Natural killer cell (primary cell): ENCODE results near the gene PORCN. TPM values are rescaled to one million over a fixed set of nuclear protein-coding genes. Genes with fewer than 3 reads are reported as not detected.
"Not testable (repeated sequence)": the region's sequence is repeated elsewhere in the genome, so short reads cannot be mapped to it uniquely, and the experiment has no call there.

Experiments
- ATAC-seq, 3 donors: fragments of 150-1000 bp in 2 of 3; fragments of 200-7000 bp in 1 of 3; cut with Tn5 transposase; 1 replicate in 1 of 3; 2 replicates in 2 of 3; pipeline ENCODE4 v1.10.0; 2021; ENCODE audit warnings: mild to moderate bottlenecking in 2 of 3, moderate library complexity in 2 of 3
- DNase-seq, 2 donors: peaks; one replicate each; pipeline versions ENCODE4 v3.0.0 to v3.0.0-alpha.2; 2013 to 2021; ENCODE audit warnings: mixed read lengths in 1 of 2
- H3K27ac ChIP-seq: one replicate; pipeline ENCODE4 v1.5.1; 2013; ENCODE audit warnings: mild to moderate bottlenecking, low read length
- H3K27me3 ChIP-seq: one replicate; pipeline ENCODE4 v1.6.1; 2013; ENCODE audit warnings: low read length; ENCODE audit not compliant: control insufficient read depth, insufficient read depth
- H3K36me3 ChIP-seq: one replicate; pipeline ENCODE4 v1.6.1; 2013; ENCODE audit warnings: low read length; ENCODE audit not compliant: control insufficient read depth, insufficient read depth
- H3K4me1 ChIP-seq: one replicate; pipeline ENCODE4 v1.6.1; 2013; ENCODE audit warnings: low read length; ENCODE audit not compliant: control insufficient read depth, insufficient read depth
- H3K4me3 ChIP-seq: one replicate; pipeline ENCODE4 v1.5.1; 2013; ENCODE audit warnings: low read length
- H3K9me3 ChIP-seq: one replicate; pipeline ENCODE4 v1.6.1; 2013; ENCODE audit warnings: low read length; ENCODE audit not compliant: control insufficient read depth, insufficient read depth
- H3K27ac Mint-ChIP-seq, 2 donors: one replicate each; pipeline ENCODE4 v1.8.0; 2022; ENCODE audit warnings: mild to moderate bottlenecking in 2 of 2, mixed read lengths in 2 of 2, moderate library complexity in 1 of 2
- H3K27me3 Mint-ChIP-seq, 2 donors: one replicate each; pipeline ENCODE4 v1.8.0; 2022; ENCODE audit warnings: low read depth in 2 of 2, mixed read lengths in 2 of 2
- H3K36me3 Mint-ChIP-seq: one replicate; pipeline ENCODE4 v1.8.0; 2022; ENCODE audit warnings: mixed read lengths
- H3K4me1 Mint-ChIP-seq, 2 donors: one replicate each; pipeline ENCODE4 v1.8.0; 2022; ENCODE audit warnings: mixed read lengths in 2 of 2
- H3K4me3 Mint-ChIP-seq: one replicate; pipeline ENCODE4 v1.8.0; 2022; ENCODE audit warnings: mild to moderate bottlenecking, moderate library complexity, mixed read lengths
- H3K9me3 Mint-ChIP-seq, 2 donors: one replicate each; pipeline ENCODE4 v1.8.0; 2022; ENCODE audit warnings: mixed read lengths in 2 of 2
- WGBS: methylation state at CpG from one replicate; pipeline ENCODE4 v1.1.7; 2013; ENCODE audit warnings: missing lambda C conversion rate; ENCODE audit not compliant: insufficient coverage; 5-methylcytosine and 5-hydroxymethylcytosine counted together
- intact Hi-C: fragments of 100-400 bp; cut with micrococcal nuclease; formaldehyde crosslinking; loops from one replicate; pipeline ENCODE4 v1.14.2; 2022
- total RNA-seq, 4 donors: library from RNA; stranded (reverse); fragments of 120-200 nt in 1 of 4; gene quantifications; one replicate each; pipeline versions ENCODE4 v1.2.3 to v1.2.4, GENCODE V29; 2013 to 2022
- TF ChIP-seq, protein P1 (sequence below): fragments of 200-600 bp; IDR thresholded peaks from one replicate; pipeline ENCODE4 v1.8.0; 2022; ENCODE audit warnings: antibody characterized with exemption

Gene PORCN
- total RNA-seq, 3 donors from 2014 or later (not counting 1 experiment from before 2014, with no cell fraction given) = 29.6 to 33.1 (median 31.1) TPM

DNA sequence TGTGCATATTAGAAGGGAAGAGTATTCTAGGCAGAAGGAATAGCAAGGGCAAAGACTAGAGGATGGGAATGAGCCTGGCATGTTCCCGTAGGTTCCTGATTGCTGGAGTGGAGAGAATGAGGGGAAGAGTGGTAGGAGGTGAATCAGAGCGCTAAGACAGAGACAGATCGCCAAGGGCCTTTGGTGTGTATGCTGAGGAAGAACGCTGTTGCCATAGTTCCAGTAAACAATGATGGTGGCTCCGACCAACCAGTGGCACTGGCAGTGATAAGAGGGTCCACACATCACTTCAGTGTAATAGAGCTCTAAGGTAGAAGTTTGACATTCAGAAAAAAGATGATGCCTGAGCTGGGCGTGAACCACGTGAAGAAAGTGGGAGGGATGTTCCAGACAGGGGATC lies 31.7 kb downstream of the PORCN start:
- H3K9me3 ChIP-seq = no peaks in the 10 kb centered on the region
- peaks cover 11% of the 10 kb centered on the region for H3K36me3 ChIP-seq
- ATAC-seq (no peak), DNase-seq (peak in 1 of 2 donors; percentile 38)
- H3K27me3 ChIP-seq = no peaks in the 10 kb centered on the region
- Mint-ChIP-seq H3K9me3 (no peaks in the 10 kb centered on the region), H3K4me1 (peaks cover 17 to 22% of the 10 kb centered on the region in 2 donors), H3K27me3 (no peaks in the 10 kb centered on the region), H3K36me3 (no peaks in the 10 kb centered on the region), H3K27ac (peak overlapping the region; percentile 77 to 94), H3K4me3 (peak overlapping the region; percentile 80)
- TF ChIP-seq, protein P1, sequence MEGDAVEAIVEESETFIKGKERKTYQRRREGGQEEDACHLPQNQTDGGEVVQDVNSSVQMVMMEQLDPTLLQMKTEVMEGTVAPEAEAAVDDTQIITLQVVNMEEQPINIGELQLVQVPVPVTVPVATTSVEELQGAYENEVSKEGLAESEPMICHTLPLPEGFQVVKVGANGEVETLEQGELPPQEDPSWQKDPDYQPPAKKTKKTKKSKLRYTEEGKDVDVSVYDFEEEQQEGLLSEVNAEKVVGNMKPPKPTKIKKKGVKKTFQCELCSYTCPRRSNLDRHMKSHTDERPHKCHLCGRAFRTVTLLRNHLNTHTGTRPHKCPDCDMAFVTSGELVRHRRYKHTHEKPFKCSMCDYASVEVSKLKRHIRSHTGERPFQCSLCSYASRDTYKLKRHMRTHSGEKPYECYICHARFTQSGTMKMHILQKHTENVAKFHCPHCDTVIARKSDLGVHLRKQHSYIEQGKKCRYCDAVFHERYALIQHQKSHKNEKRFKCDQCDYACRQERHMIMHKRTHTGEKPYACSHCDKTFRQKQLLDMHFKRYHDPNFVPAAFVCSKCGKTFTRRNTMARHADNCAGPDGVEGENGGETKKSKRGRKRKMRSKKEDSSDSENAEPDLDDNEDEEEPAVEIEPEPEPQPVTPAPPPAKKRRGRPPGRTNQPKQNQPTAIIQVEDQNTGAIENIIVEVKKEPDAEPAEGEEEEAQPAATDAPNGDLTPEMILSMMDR = no peak
- H3K27ac ChIP-seq = peak overlapping the region; percentile 100
- peaks cover 21% of the 10 kb centered on the region for H3K4me1 ChIP-seq
- WGBS = 83% methylated on average over 7 of the region's 7 CpGs
- H3K4me3 ChIP-seq = peak overlapping the region; percentile 92
- intact Hi-C loops = no loop called here

DNA sequence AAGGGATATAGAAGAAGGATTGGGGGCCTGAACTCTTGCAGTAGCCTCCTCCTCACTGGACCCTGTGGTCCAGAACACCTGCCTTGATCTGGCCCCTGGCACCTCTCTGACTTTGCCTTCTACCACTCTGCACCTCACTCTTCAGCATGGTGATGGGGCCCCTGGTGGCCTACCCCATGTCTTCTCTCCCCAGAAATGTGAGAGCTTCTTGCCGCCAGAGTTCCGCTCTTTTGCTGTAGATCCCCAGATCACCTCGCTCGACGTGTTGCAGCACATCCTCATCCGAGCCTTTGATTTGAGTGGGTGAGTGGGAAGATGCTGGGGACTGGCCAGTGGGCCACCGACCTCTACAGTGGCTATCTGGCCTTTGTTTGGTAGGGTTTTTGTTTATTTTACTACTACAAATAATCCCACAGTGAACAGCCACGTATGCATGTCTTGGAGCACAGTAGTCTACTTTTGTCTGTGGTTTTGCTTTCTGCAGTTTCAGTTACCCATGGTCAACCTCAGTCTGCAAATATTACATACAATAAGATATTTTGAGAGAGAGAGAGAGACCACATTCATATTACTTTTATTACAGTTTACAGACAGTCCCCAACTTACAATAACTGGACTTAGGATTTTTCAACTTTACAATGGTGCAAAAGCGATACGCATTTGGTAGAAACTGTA lies 32.5 kb downstream of the PORCN start:
- Histone ChIP-seq H3K4me1 (peaks cover 21% of the 10 kb centered on the region), H3K36me3 (peaks cover 13% of the 10 kb centered on the region), H3K4me3 (no peak overlapping the region), H3K27me3 (no peaks in the 10 kb centered on the region), H3K9me3 (no peaks in the 10 kb centered on the region), H3K27ac (peak overlapping the region; percentile 100)
- H3K9me3 Mint-ChIP-seq = no peaks in the 10 kb centered on the region
- H3K36me3 Mint-ChIP-seq = no peaks in the 10 kb centered on the region
- TF ChIP-seq, protein P1 = no peak
- no peaks in the 10 kb centered on the region for H3K27me3 Mint-ChIP-seq
- peaks cover 17 to 19% of the 10 kb centered on the region in 2 donors for H3K4me1 Mint-ChIP-seq
- WGBS = 73% methylated on average over 6 of the region's 10 CpGs
- ATAC-seq (no peak), DNase-seq (peak; percentile 16 to 35)
- peak overlapping the region; percentile 80 for H3K4me3 Mint-ChIP-seq
- intact Hi-C loops = no loop called here
- peak overlapping the region; percentile 77 to 94 for H3K27ac Mint-ChIP-seq

DNA sequence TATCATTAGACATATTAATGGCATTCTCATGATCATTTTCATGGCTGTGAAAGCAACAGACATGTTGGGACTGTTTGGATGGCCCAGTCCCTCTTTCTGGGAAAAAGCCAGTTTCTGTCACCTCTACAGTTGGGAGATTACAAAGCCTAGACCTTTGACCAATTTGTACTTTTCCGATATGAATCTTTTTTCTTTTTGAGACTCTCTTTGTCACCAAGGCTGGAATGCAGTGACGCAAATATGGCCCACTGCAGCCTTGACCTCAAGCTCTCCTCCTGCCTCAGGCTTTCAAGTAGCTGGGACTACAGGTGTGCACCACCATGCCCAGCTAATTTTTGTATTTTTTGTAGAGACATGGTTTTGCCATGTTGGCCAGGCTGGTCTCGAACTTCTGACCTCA lies 40.1 kb downstream of the PORCN start:
- no peak overlapping the region for H3K27ac Mint-ChIP-seq
- H3K4me3 Mint-ChIP-seq = no peak overlapping the region
- no peaks in the 10 kb centered on the region for H3K9me3 ChIP-seq
- H3K36me3 Mint-ChIP-seq = no peaks in the 10 kb centered on the region
- WGBS = 91% methylated on average over 3 of the region's 3 CpGs
- no peak for DNase-seq
- peaks cover 19% of the 10 kb centered on the region for H3K36me3 ChIP-seq
- H3K27me3 ChIP-seq = no peaks in the 10 kb centered on the region
- intact Hi-C loops = no loop called here
- H3K4me1 ChIP-seq = no peaks in the 10 kb centered on the region
- no peak for ATAC-seq
- no peaks in the 10 kb centered on the region for H3K4me1 Mint-ChIP-seq
- TF ChIP-seq, protein P1 = no peak
- no peaks in the 10 kb centered on the region for H3K27me3 Mint-ChIP-seq
- no peak overlapping the region for H3K4me3 ChIP-seq
- no peaks in the 10 kb centered on the region for H3K9me3 Mint-ChIP-seq
- no peak overlapping the region for H3K27ac ChIP-seq

DNA sequence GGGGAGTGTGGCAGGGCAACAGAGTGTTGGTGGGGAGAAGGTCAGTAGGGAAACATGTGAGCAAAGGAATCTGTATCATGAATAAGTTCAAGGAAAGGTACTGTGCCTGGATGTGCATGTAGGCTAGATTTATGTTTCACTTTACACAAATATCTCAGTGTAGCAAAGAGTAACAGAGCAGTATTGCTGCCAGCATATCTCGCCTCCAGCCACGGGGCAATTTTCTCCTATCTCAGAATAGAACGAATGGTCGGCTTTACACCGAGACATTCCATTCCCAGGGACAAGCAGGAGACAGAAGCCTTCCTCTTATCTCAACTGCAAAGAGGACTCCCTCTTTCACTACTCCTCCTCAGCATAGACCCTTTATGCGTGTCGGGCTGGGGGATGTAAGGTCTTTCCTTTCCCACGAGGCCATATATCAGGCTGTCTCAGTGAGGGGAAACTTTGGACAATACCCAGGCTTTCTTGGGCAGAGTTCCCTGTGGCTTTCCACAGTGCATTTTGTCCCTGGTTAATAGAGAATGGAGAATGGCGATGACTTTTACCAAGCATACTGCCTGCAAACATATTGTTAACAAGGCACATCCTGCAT lies 47.0 kb downstream of the PORCN start:
- H3K9me3 ChIP-seq, H3K36me3 Mint-ChIP-seq, ATAC-seq, H3K4me3 ChIP-seq, H3K9me3 Mint-ChIP-seq, intact Hi-C loops, DNase-seq, H3K27ac ChIP-seq, H3K27me3 Mint-ChIP-seq, H3K27me3 ChIP-seq, H3K4me1 Mint-ChIP-seq, H3K4me1 ChIP-seq, H3K27ac Mint-ChIP-seq, H3K4me3 Mint-ChIP-seq: not testable (repeated sequence)
- H3K36me3 ChIP-seq = peaks cover 31% of the 10 kb centered on the region
- 94% methylated on average over 3 of the region's 9 CpGs for WGBS
